Articular chondrocyte of knee joint (primary cell): ENCODE measurements around the gene MARVELD2. TPM values are rescaled to one million over a fixed set of nuclear protein-coding genes. Genes with fewer than 3 reads are reported as not detected.

Experiments
- small RNA-seq: library from RNA; depleted of rRNA; stranded (forward); fragments of <200 nt; gene quantifications from one replicate; pipeline ENCODE3, GENCODE V24; 2012
- total RNA-seq: library from RNA; depleted of rRNA; stranded (reverse); fragments of >200 nt; gene quantifications from 2 replicates; pipeline ENCODE4 v1.2.3, GENCODE V29; 2012

Gene MARVELD2
- 3.8 and 4.1 TPM in 2 replicates for total RNA-seq

GRCh38 chr5:69414885-69415583, at the start of gene MARVELD2:
MARVELD2 (plus strand) TSS chr5:69415116; CDS start chr5:69419386, 4,270 bp downstream.

GRCh38 chr5:69369340-69370121, 45.4 kb upstream of the MARVELD2 start, which contains the start of the genes AK6, RAD17 and TAF9:
AK6 (minus strand) TSS chr5:69369520; CDS start chr5:69369490, 30 bp downstream.
RAD17 (plus strand) TSS chr5:69369818; CDS start chr5:69372209, 2,391 bp downstream.
TAF9 (minus strand) TSS chr5:69369520; CDS start chr5:69365737, 3,783 bp downstream.

GRCh38 chr5:69492391-69492922, 77.5 kb downstream of the MARVELD2 start, which contains the start of gene OCLN:
OCLN (plus strand) TSS chr5:69492790; CDS start chr5:69504245, 11,455 bp downstream.

Small RNAs within 50 kb of the gene (small RNA-seq; reads per million reads assigned to genes)
- not detected for gene RN7SL616P
- gene RPS27P14: not detected

Other genes starting within 250 kb of the MARVELD2 start
- 69.0 and 101 TPM in 2 replicates for gene CCNB1, start 248.0 kb upstream of the MARVELD2 start, total RNA-seq
- 13.6 and 15.3 TPM in 2 replicates for gene CENPH, start 225.5 kb upstream of the MARVELD2 start, total RNA-seq
- gene CDK7, start 180.2 kb upstream of the MARVELD2 start, total RNA-seq: 46.9 and 52.6 TPM in 2 replicates
- 7.0 and 8.1 TPM in 2 replicates for gene CCDC125, start 82.3 kb upstream of the MARVELD2 start, total RNA-seq
- 34.0 and 40.3 TPM in 2 replicates for gene AK6, start 45.6 kb upstream of the MARVELD2 start, total RNA-seq
- 79.7 and 79.8 TPM in 2 replicates for gene TAF9, start 45.6 kb upstream of the MARVELD2 start, total RNA-seq
- gene RAD17, start 45.3 kb upstream of the MARVELD2 start, total RNA-seq: 27.1 and 27.6 TPM in 2 replicates
- 2.8 and 3.1 TPM in 2 replicates for gene OCLN, start 77.7 kb downstream of the MARVELD2 start, total RNA-seq
- 44.0 and 51.5 TPM in 2 replicates for gene GTF2H2C, start 145.1 kb downstream of the MARVELD2 start, total RNA-seq